Neuronal stem cell (in vitro differentiated cells): ENCODE measurements around the gene ABCA7. TPM values are rescaled to one million over a fixed set of nuclear protein-coding genes. Genes with fewer than 3 reads are reported as not detected.
"Not testable (repeated sequence)": the region's sequence is repeated elsewhere in the genome, so short reads cannot be mapped to it uniquely, and the experiment has no call there.

Experiments
- DNase-seq: peaks from one replicate; pipeline ENCODE4 v3.0.0-alpha.2; 2013; ENCODE audit warnings: low spot score
- H2AFZ ChIP-seq: one replicate; pipeline ENCODE4 v1.6.1; 2013; ENCODE audit warnings: mild to moderate bottlenecking, low read length, inconsistent platforms
- H2AK5ac ChIP-seq: 2 replicates; pipeline ENCODE4 v1.6.1; 2013; ENCODE audit warnings: low read depth, mild to moderate bottlenecking, inconsistent platforms, low read length, moderate library complexity, mixed read lengths
- H2BK120ac ChIP-seq: 2 replicates; pipeline ENCODE4 v1.6.1; 2013; ENCODE audit warnings: low read depth, mild to moderate bottlenecking, inconsistent platforms, low read length, moderate library complexity, mixed read lengths
- H2BK12ac ChIP-seq: one replicate; pipeline ENCODE4 v1.6.1; 2013; ENCODE audit warnings: low read length, inconsistent platforms
- H2BK15ac ChIP-seq: 2 replicates; pipeline ENCODE4 v1.6.1; 2013; ENCODE audit warnings: mild to moderate bottlenecking, low read length, inconsistent platforms, mixed read lengths
- H2BK5ac ChIP-seq: one replicate; pipeline ENCODE4 v1.6.1; 2013; ENCODE audit warnings: inconsistent platforms, mild to moderate bottlenecking, low read length, moderate library complexity
- H3K14ac ChIP-seq: one replicate; pipeline ENCODE4 v1.6.1; 2013; ENCODE audit warnings: low read length, inconsistent platforms
- H3K18ac ChIP-seq: 2 replicates; pipeline ENCODE4 v1.6.1; 2013; ENCODE audit warnings: low read length, inconsistent platforms
- H3K23ac ChIP-seq: 2 replicates; pipeline ENCODE4 v1.6.1; 2013; ENCODE audit warnings: low read depth, mild to moderate bottlenecking, mixed read lengths, low read length, inconsistent platforms; ENCODE audit not compliant: poor library complexity
- H3K27ac ChIP-seq: replicated peaks from 3 replicates; pipeline ENCODE4 v1.5.1; 2013; ENCODE audit warnings: low read length, inconsistent platforms
- H3K27me3 ChIP-seq, 3 experiments: 2 replicates each; pipeline ENCODE4 v1.6.1; 2013; ENCODE audit warnings: low read length in 3 of 3, mild to moderate bottlenecking in 2 of 3, inconsistent platforms in 1 of 3, low read depth in 1 of 3, mixed read lengths in 1 of 3, moderate library complexity in 1 of 3; ENCODE audit not compliant: control insufficient read depth in 3 of 3, insufficient read depth in 3 of 3
- H3K36me3 ChIP-seq, 2 donors: replicated peaks in 1 of 2; 2 replicates each; pipeline ENCODE4 v1.6.1; 2013; ENCODE audit warnings: low read length in 2 of 2; ENCODE audit not compliant: control insufficient read depth in 2 of 2, insufficient read depth in 2 of 2
- H3K4ac ChIP-seq: 2 replicates; pipeline ENCODE4 v1.6.1; 2013; ENCODE audit warnings: inconsistent platforms, mild to moderate bottlenecking, low read length, moderate library complexity
- H3K4me1 ChIP-seq, 2 donors: 1 replicate in 1 of 2; 2 replicates in 1 of 2; pipeline ENCODE4 v1.6.1; 2013; ENCODE audit warnings: low read length in 2 of 2, low read depth in 1 of 2; ENCODE audit not compliant: control insufficient read depth in 2 of 2, insufficient read depth in 1 of 2
- H3K4me2 ChIP-seq: one replicate; pipeline ENCODE4 v1.6.1; 2013; ENCODE audit warnings: mild to moderate bottlenecking, low read length, inconsistent platforms; ENCODE audit not compliant: insufficient read depth, poor library complexity, severe bottlenecking
- H3K4me3 ChIP-seq, 2 donors: 2 replicates each; pipeline ENCODE4 v1.5.1; 2013; ENCODE audit warnings: low read length in 2 of 2, mild to moderate bottlenecking in 2 of 2, inconsistent platforms in 1 of 2, moderate library complexity in 1 of 2
- H3K79me1 ChIP-seq: one replicate; pipeline ENCODE4 v1.6.1; 2013; ENCODE audit warnings: low read depth, mild to moderate bottlenecking, inconsistent platforms, low read length, moderate library complexity
- H3K9ac ChIP-seq: one replicate; pipeline ENCODE4 v1.6.1; 2013; ENCODE audit warnings: mild to moderate bottlenecking, low read depth, low read length, inconsistent platforms; ENCODE audit not compliant: poor library complexity
- H3K9me3 ChIP-seq, 2 donors: replicated peaks in 1 of 2; 2 replicates each; pipeline versions ENCODE3 to v1.6.1; 2013; ENCODE audit warnings: low read length in 2 of 2, mild to moderate bottlenecking in 2 of 2, inconsistent platforms in 1 of 2, low read depth in 1 of 2, mixed read lengths in 1 of 2, moderate library complexity in 1 of 2; ENCODE audit not compliant: control insufficient read depth in 2 of 2, insufficient read depth in 1 of 2
- H4K8ac ChIP-seq: one replicate; pipeline ENCODE4 v1.6.1; 2013; ENCODE audit warnings: low read depth, mild to moderate bottlenecking, inconsistent platforms, low read length, moderate library complexity
- H4K91ac ChIP-seq: one replicate; pipeline ENCODE4 v1.6.1; 2013; ENCODE audit warnings: low read length, low read depth, mild to moderate bottlenecking, inconsistent platforms; ENCODE audit not compliant: poor library complexity
- WGBS, 2 donors: extraction: QIAGEN DNeasy Blood & Tissue Kit; methylation state at CpG; one replicate each; pipeline ENCODE4 v1.1.7; 2013; ENCODE audit warnings: missing lambda C conversion rate in 2 of 2, mixed read lengths in 1 of 2; ENCODE audit not compliant: insufficient read length in 2 of 2, insufficient replicate concordance in 1 of 2; ENCODE audit errors: extremely low coverage in 2 of 2; 5-methylcytosine and 5-hydroxymethylcytosine counted together
- small RNA-seq: library from polyadenylated mRNA; stranded (forward); fragments of <200 nt; extraction: miRNeasy Mini kit (QIAGEN cat#:217004); gene quantifications from one replicate; pipeline ENCODE3, GENCODE V24; 2013; ENCODE audit not compliant: insufficient read depth

Gene ABCA7

DNA sequence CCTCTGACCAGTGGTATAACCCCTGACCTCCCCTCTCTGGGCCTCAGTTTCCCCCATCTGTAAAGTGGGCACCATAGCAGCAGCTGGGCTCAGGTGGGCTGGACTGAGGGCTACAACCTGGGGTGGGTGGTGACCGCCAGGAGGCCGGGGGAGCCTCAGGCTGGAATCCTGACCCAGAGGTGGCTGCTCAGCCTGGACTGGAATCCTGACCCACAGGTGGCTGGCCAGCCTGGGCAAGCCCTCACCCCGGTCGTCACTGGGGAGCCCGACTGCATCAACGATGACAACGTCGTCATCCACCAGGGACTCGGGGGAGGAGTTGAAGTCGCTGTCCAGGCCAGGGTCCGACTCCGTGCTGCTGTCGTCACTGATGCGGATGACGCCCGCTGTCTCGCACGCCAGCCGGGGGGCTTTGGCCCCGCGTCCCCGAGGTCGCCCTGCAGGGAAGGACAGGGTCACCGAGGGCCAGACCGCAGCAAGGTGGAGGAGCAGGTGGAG lies 74.1 kb downstream of the ABCA7 start:
- Histone ChIP-seq H2BK15ac (peak overlapping the region; percentile 30), H4K91ac (peak overlapping the region; percentile 5), H2BK120ac (no peak overlapping the region), H2BK5ac (peak overlapping the region; percentile 77), H2AK5ac (no peak overlapping the region), H2AFZ (no peak overlapping the region), H3K14ac (peak overlapping the region; percentile 56), H3K4me1 (peaks cover 4 to 8% of the 10 kb centered on the region in 2 donors), H3K36me3 (peaks cover 9 to 67% of the 10 kb centered on the region in 2 donors), H3K79me1 (peaks cover 5% of the 10 kb centered on the region), H3K4ac (peak overlapping the region; percentile 53), H3K9ac (peak overlapping the region; percentile 77), H3K4me2 (no peak overlapping the region), H4K8ac (peak overlapping the region; percentile 43), H3K18ac (peak overlapping the region; percentile 80), H3K4me3 (no peak overlapping the region), H3K23ac (peak overlapping the region; percentile 22), H2BK12ac (peak overlapping the region; percentile 99), H3K9me3 (no peaks in the 10 kb centered on the region), H3K27me3 (no peaks in the 10 kb centered on the region), H3K27ac (peak overlapping the region; percentile 8)
- WGBS, 2 donors: no CpG with 5 or more reads among the region's 25 CpGs
- no peak for DNase-seq

- H2BK15ac ChIP-seq, H2BK120ac ChIP-seq, DNase-seq, H3K4me1 ChIP-seq, H2AK5ac ChIP-seq, H3K18ac ChIP-seq, H3K27ac ChIP-seq, H3K14ac ChIP-seq, H3K23ac ChIP-seq, H2BK5ac ChIP-seq, H3K4me2 ChIP-seq, H4K8ac ChIP-seq, H3K79me1 ChIP-seq, H3K27me3 ChIP-seq, H3K4ac ChIP-seq, H2BK12ac ChIP-seq, H3K4me3 ChIP-seq, H3K9me3 ChIP-seq, H4K91ac ChIP-seq, H3K9ac ChIP-seq, H2AFZ ChIP-seq: not testable (repeated sequence)
- WGBS, 2 donors: no CpG with 5 or more reads among the region's 9 CpGs
- peaks cover 9 to 69% of the 10 kb centered on the region in 2 donors for H3K36me3 ChIP-seq
Observed at GRCh38 chr19:1114728-1115127, 74.8 kb downstream of the ABCA7 start.

Small RNA genes lying within 50 kb of the gene (small RNA-seq; reads per million reads assigned to genes)
- gene RNU6-2: not detected
